ENCODE data around the gene OSTF1.

DNA sequence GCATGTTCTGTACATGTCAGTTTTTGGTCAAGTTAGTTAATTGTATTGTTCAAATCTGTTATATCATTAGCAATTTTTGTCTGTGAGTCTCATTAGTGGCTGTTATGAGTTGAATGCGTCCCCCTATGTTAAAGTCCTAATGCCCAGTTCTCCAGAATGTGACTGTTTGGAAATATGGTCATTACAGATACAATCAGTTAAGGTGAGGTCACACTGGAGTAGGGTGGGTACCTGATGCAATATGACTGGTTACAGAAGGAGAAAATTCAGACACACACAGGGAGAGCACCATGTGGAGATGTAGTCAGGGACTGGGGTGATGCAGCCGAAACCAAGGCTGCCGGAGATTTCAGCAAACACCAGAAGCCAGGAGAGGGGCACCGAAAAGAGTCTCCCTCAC lies 15.4 kb upstream of the OSTF1 start:
- TF ChIP-seq POLR2AphosphoS5 (IDR thresholded peaks at IDR 0.05) = no peak
- no peak for TF ChIP-seq POLR2A (IDR thresholded peaks at IDR 0.05)
- TF ChIP-seq, protein P1, sequence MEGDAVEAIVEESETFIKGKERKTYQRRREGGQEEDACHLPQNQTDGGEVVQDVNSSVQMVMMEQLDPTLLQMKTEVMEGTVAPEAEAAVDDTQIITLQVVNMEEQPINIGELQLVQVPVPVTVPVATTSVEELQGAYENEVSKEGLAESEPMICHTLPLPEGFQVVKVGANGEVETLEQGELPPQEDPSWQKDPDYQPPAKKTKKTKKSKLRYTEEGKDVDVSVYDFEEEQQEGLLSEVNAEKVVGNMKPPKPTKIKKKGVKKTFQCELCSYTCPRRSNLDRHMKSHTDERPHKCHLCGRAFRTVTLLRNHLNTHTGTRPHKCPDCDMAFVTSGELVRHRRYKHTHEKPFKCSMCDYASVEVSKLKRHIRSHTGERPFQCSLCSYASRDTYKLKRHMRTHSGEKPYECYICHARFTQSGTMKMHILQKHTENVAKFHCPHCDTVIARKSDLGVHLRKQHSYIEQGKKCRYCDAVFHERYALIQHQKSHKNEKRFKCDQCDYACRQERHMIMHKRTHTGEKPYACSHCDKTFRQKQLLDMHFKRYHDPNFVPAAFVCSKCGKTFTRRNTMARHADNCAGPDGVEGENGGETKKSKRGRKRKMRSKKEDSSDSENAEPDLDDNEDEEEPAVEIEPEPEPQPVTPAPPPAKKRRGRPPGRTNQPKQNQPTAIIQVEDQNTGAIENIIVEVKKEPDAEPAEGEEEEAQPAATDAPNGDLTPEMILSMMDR (IDR thresholded peaks at IDR 0.05) = no peak

All from breast epithelium (tissue), 3 donors.